PC-3 (cell line): ENCODE measurements around the gene ITGAV.

ENCODE experiments used
- CTCF ChIP-seq: fragments of 300-600 bp; sonication (generic); conservative IDR thresholded peaks from 2 replicates; pipeline ENCODE4 v1.5.1; 2017; ENCODE audit warnings: antibody characterized with exemption, low read depth, mild to moderate bottlenecking, low read length
- EZH2phosphoT487 ChIP-seq: fragments of 300-600 bp; sonication (generic); IDR thresholded peaks from 2 replicates; pipeline ENCODE4 v1.6.1; 2018; ENCODE audit warnings: mild to moderate bottlenecking, antibody characterized with exemption, low read length, borderline replicate concordance

DNA sequence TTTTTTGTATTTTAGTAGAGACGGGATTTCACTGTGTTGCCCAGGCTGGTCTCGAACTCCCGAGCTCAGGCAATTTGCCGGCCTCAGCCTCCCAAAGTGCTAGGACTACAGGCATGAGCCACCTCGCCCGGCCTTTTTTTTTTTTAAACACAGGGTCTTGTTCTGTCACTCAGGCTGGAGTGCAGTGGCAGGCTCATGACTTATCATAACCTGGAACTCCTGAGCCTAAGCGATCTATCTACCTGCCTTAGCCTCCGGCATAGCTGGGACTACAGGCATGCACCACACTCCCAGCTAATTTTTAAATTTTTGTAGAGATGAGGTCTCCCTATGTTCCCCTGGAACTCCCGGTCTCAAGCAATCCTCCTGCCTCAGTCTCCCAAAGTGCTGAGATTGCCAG, 1.4 kb upstream of the ITGAV start:
- TF ChIP-seq EZH2phosphoT487 = no peak
- TF ChIP-seq CTCF = no peak
